ENCODE measurements around the gene FLNB.

FLNB gene

DNA sequence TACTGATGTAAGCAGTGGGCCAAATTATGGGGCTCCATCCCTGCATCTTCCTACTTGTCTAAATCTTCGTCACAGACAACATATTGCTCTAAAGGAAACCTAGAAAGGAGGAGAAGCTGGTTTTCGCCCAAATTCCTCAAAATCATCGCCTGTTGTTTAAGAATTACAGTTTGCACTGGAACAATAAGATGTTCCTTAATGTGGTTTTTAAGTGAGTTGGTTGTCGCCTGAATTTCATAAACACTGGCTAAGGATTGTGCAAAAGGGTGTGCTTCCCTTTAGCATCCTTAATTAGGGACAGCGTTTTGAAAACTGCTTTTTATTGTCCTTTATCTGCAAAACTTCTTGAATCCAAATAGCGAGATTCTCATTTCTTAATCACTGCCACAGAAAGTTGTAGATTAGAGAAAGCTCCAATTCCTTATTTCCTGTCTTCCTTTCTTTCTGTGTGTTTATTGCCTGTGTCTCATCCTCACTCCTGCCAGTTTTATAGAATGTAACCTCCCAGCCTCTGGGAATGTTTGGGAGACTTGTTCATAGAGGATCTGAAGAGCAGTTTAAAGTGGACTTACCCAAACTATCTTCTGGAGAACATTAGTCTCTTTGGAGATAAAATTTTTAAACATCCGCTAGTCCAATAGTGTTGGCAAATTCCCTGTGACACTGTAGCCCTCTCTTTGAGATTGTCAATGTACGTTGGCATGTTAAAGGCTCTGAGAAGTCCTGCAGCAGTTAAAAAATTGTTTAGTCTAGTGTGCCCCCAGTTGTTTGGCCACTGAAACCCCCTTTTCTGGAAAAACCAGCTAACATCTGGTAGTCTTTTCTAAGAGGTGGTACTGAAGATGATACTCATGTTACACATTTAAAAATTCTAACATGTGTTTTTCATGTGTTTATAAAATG lies 50.4 kb downstream of the FLNB start:
- DNase-seq (ENCODE audit: extremely low spot score) = no peak
- CTCF ChIA-PET = interaction anchor here (1.0 to 2.0 kb wide), 4 partner anchors 9 to 74 kb away, joined by 3 to 6 read pairs (median 6); partner anchors contain the start of gene FLNB
- TF ChIP-seq, protein P1, sequence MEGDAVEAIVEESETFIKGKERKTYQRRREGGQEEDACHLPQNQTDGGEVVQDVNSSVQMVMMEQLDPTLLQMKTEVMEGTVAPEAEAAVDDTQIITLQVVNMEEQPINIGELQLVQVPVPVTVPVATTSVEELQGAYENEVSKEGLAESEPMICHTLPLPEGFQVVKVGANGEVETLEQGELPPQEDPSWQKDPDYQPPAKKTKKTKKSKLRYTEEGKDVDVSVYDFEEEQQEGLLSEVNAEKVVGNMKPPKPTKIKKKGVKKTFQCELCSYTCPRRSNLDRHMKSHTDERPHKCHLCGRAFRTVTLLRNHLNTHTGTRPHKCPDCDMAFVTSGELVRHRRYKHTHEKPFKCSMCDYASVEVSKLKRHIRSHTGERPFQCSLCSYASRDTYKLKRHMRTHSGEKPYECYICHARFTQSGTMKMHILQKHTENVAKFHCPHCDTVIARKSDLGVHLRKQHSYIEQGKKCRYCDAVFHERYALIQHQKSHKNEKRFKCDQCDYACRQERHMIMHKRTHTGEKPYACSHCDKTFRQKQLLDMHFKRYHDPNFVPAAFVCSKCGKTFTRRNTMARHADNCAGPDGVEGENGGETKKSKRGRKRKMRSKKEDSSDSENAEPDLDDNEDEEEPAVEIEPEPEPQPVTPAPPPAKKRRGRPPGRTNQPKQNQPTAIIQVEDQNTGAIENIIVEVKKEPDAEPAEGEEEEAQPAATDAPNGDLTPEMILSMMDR (IDR thresholded peaks at IDR 0.05; ENCODE audit: control extremely low read depth, extremely low read depth, low read depth, missing control alignments) = no peak
- POLR2A ChIA-PET = no interaction called here

DNA sequence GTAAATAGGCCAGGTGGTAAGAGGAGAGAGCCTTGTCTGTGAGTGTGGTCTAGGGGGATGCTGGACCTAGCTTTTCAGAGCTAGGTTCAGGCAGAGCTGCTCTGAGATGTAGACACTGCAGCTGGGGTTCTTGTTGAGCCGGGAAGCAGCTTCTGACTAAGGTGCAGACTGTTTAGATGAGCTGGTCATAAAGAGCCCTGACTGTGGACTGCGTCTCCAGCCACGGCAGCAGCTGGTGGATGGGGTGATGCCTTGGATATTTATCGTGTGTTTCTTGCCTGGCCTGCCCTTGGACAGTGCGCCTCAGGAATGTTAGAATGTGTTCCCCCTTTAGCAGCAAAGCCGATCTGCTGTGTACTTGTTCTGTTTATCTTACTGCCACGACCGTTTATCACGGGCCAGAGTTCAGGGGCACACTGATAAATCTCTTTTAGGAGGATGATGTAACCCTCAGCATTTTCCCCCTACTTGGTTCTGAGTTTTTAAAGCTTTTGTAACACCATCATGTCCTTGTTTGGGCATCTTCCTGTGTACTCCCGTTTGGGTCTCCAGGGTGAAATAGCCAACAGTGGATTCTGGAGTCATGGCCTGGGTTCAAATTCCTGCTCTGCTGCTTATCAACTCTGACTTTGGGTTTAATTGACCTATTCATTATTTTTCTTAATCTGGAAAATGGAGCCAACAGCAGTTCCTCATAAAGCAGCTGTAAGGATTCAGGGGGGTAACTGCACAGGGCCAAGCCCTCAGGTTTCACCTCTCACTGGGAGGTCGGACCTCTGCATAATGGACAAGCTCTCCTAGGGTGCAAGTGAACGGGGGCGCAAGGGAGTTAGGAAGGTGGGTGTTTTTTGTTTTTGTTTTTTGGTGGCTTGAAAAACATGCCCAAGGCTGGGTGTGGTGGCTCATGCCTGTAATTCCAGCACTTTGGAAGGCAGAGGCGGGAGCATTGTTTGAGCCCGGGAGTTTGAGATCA lies 51.4 kb downstream of the FLNB start:
- TF ChIP-seq, protein P1 (IDR thresholded peaks at IDR 0.05; ENCODE audit: control extremely low read depth, extremely low read depth, low read depth, missing control alignments) = no peak
- POLR2A ChIA-PET = interaction anchor here (0.7 kb wide), 1 partner anchor 26 kb away, joined by 10 read pairs; no protein-coding TSS in a partner anchor
- CTCF ChIA-PET = interaction anchor here (1.0 to 2.0 kb wide), 4 partner anchors 10 to 75 kb away, joined by 3 to 6 read pairs (median 6); partner anchors contain the start of gene FLNB
- no peak for DNase-seq (ENCODE audit: extremely low spot score)

DNA sequence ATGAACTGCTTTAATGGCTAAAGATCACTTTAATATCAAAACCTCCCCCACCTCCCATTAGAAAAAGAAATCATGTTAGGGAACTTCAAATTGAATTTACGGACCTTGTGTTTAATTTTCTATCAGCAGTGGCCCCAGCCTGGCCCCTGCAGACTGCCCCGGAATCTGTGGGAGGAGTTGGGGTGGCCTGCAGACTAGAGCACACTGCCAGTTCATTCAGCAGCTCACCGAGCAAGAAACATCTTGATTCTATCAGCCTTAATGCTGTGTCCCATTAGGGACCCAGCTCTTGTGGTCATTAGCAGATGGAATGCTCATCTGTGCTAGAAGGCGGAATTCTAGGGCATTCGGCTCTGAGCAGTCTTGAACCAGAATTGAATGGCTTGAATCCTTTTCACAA lies 54.2 kb downstream of the FLNB start:
- DNase-seq (ENCODE audit: extremely low spot score) = no peak
- CTCF ChIA-PET = no interaction called here
- POLR2A ChIA-PET = no interaction called here
- TF ChIP-seq, protein P1 (IDR thresholded peaks at IDR 0.05; ENCODE audit: control extremely low read depth, extremely low read depth, low read depth, missing control alignments) = no peak

DNA sequence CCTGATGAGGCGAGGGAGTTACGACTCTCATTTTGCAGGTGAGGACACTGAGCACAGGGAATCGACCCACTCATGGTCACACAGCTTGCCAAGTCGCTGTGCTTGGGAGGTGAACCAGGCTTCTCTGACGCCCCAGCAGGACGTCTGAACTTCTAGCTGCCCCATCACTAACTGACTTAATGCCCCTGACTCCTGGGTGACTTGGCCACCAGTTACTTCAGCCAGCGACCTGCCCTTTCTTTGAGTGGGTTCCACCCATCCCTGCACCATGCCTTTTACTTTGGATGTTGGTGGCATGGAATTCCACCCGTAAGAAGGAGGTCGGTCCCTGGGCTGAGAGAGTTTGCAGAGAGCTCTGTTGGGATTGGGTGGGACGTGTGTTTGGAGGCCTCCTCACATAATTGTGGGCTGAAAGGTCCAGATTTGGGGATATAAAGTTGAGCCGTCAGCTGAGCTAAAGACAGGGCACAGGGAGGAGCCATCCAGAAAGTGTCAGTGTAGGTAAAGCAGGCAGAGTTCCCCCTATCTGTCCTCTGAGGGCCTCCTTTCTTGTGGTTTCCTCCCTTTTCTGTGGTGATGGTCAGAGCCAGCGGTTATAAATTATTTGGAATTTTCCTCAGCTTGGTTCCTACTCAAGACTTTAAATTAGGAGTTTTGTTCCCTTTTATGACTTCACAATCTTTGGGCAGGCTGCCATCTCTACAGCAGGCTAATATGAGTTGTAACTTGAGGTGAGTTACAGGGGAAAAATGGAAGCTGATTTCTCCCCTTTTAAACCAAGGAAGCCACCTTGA lies 55.0 kb downstream of the FLNB start:
- ChIA-PET CTCF (interaction anchor here (0.7 to 1.7 kb wide), 5 partner anchors 9 to 76 kb away, joined by 3 to 4 read pairs (median 3); no protein-coding TSS in a partner anchor), POLR2A (no interaction called here)
- TF ChIP-seq, protein P1 (IDR thresholded peaks at IDR 0.05; ENCODE audit: control extremely low read depth, extremely low read depth, low read depth, missing control alignments) = no peak
- no peak for DNase-seq (ENCODE audit: extremely low spot score)

GRCh38 chr3:58064923-58065638 lies 56.9 kb downstream of the FLNB start:
- ChIA-PET CTCF (interaction anchor here (1.9 kb wide), 1 partner anchor 12 kb away, joined by 5 read pairs; no protein-coding TSS in a partner anchor), POLR2A (no interaction called here)
- no peak for DNase-seq (ENCODE audit: extremely low spot score)
- TF ChIP-seq, protein P1 (IDR thresholded peaks at IDR 0.05; ENCODE audit: control extremely low read depth, extremely low read depth, low read depth, missing control alignments) = no peak
